IPS-15b (cell line): ENCODE results near the gene QRICH2.
"Not testable (repeated sequence)": the region's sequence is repeated elsewhere in the genome, so short reads cannot be mapped to it uniquely, and the experiment has no call there.

ENCODE experiments used
- H3K27me3 ChIP-seq: one replicate; pipeline ENCODE4 v1.6.1; 2013; ENCODE audit warnings: low read length; ENCODE audit not compliant: control insufficient read depth, insufficient read depth
- H3K36me3 ChIP-seq: one replicate; pipeline ENCODE4 v1.6.1; 2013; ENCODE audit warnings: low read length; ENCODE audit not compliant: control insufficient read depth, insufficient read depth
- H3K4me1 ChIP-seq: one replicate; pipeline ENCODE4 v1.6.1; 2013; ENCODE audit warnings: mild to moderate bottlenecking, low read length; ENCODE audit not compliant: control insufficient read depth, insufficient read depth
- H3K4me3 ChIP-seq: one replicate; pipeline ENCODE4 v1.5.1; 2013; ENCODE audit warnings: low read depth, low read length
- H3K9ac ChIP-seq: one replicate; pipeline ENCODE4 v1.6.1; 2013; ENCODE audit warnings: low read depth, mild to moderate bottlenecking, low read length
- H3K9me3 ChIP-seq: one replicate; pipeline ENCODE4 v1.6.1; 2013; ENCODE audit warnings: mild to moderate bottlenecking, low read length; ENCODE audit not compliant: control insufficient read depth, insufficient read depth

The QRICH2 gene

DNA sequence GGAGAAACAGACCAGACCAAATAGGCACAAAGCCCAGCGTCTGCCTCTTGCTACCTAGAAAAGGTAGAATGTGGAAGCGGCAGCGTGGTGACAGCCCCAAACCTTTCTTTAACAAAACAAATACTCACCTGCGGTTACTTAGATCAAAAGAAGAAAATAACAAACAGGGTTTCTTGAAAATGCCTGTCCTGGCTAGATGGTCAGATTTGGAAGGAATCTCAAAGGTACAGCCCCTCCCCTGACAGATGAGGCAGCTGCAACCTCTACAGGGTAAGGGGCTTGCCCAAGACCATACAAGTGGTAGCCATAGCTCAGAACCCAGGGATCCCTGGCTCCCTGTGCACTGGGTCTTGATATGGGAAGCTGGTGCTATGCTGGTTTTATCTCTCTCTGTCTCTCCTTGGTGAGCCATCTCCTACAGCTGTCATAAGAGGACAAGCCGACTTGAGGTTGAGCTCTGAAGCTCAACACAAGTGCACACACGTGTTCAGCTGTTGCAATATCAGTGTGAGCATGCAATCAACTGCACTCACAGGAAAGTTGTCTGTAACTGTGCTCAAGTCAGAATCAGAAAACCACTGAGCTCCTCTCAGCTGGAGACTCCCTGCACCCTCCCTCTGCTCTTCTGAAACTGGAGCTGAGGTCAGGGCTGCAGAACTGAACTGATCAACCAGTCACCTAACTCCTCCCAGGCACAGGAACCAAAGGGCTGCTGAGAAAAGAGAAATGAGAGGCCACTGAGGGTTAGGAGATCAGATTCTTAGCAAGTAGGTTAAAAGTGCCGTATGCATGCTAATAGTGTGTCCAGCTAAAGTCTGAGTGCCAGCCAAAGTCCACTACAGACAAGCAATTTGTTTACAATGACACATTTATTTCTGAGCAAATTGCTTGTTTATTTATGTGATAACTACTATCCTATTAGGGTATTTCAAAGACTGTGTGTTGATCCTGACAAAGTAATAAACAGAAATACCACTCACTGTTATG lies 61.7 kb downstream of the QRICH2 start:
- Histone ChIP-seq H3K9ac (no peak overlapping the region), H3K4me1 (peaks cover 2% of the 10 kb centered on the region), H3K27me3 (peaks cover 13% of the 10 kb centered on the region), H3K9me3 (no peaks in the 10 kb centered on the region), H3K4me3 (no peak overlapping the region), H3K36me3 (no peaks in the 10 kb centered on the region)

DNA sequence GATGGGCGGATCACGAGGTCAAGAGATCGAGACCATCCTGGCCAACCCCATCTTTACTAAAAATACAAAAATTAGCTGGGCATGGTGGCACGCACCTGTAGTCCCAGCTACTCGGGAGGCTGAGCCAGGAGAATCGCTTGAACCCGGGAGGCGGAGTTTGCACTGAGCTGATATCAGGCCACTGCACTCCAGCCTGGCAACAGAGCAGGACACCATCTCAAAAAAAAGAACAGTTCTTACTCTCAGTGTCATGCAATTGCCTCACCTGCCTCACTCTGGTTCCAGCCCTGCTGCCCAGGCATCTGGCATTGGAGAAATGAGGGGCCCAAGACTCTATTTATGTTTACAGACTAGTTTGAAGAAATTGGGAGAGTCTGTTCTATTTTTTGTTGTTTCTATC lies 63.4 kb downstream of the QRICH2 start:
- H3K4me3 ChIP-seq, H3K4me1 ChIP-seq: not testable (repeated sequence)

DNA sequence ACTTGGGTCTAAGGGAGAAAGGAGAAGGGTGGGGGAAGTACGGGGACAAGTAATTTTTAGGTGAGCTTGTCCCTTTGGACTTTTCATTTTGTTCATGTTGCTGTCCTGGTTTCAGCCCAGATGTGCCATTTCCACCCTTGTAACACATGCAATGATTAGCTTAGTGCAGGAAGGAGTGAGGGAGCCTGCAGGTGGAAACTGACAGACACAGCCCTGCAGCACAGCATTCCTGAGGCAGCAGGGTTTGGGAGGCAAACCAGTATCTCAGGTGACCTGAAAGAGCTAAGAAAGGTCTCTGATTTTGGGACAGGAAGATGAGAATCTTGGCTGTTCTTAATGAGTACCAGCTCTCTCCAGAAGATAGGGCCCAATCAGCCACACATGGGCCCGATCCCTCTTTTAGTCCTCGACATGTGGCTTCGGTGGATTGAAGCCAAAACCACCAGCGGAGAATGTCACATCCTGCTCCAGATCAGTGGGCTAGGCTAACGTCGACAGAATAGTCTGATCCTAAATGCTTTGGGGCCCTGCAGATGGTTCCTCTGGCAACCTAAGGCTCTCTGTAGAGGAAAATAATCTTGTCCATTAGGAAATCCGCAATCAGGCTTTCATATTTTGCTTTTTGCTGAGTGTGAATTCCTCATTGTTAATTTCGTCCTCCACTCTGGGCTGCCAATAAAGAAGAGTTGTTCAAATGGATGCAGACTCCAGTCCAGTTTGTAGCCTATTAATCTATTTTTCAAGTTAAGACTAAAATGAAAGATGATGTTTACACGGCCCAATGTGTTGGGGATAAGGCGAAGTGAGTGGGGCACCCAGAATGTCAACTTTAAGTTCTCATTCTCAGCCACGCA lies 64.0 kb downstream of the QRICH2 start:
- no peaks in the 10 kb centered on the region for H3K36me3 ChIP-seq
- no peaks in the 10 kb centered on the region for H3K9me3 ChIP-seq
- H3K9ac ChIP-seq = no peak overlapping the region
- H3K27me3 ChIP-seq = peaks cover 28% of the 10 kb centered on the region
- H3K4me3 ChIP-seq = no peak overlapping the region
- peaks cover 2% of the 10 kb centered on the region for H3K4me1 ChIP-seq

More for the DNA sequence above, 63.4 kb downstream of the QRICH2 start:
- not testable (repeated sequence) for H3K9me3 ChIP-seq, H3K9ac ChIP-seq, H3K36me3 ChIP-seq
- H3K27me3 ChIP-seq = peaks cover 21% of the 10 kb centered on the region

DNA sequence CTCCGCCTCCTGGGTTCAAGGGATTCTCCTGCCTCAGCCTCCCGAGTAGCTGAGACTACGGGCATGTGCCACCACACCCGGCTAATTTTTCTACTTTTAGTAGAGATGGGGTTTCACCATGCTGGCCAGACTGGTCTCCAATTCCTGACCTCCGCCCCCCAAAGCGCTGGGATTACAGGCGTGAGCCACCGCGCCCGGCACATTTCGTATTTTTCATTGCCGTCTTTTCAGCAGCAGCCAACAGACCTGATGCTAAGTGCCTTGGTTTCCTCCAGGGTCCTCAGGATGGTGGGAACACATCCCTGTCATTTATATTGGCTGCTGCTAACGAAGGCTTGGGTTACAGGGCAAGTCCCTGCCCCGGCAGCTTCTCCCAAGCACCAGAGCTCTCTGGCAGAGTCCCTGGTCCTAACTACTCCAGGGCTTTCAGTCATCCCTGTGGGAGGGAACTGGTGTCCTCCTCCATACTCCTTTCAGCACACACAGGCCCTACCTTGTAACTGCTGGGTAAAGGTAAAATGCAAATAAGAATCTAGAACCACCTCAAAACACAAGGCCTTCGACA lies 66.3 kb downstream of the QRICH2 start:
- peaks cover 45% of the 10 kb centered on the region for H3K27me3 ChIP-seq
- peaks cover 2% of the 10 kb centered on the region for H3K4me1 ChIP-seq
- no peak overlapping the region for H3K4me3 ChIP-seq
- H3K9me3 ChIP-seq = no peaks in the 10 kb centered on the region
- H3K9ac ChIP-seq = no peak overlapping the region
- H3K36me3 ChIP-seq = no peaks in the 10 kb centered on the region

DNA sequence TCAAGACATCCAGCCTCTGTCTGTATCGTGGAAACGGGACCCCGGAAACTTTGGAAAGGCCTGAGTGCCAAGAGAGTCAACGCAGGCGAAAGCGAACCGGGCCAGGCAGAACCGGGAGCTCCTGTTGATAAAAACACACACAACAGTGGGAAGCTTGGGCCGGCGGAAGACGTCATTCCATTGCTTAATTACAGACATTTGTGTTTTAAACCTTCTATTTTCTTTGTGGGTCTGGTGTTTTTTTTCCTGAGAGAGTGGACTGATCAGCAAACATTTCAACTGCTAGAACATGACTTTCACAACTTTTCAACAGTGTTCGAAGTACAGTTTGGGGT lies 66.9 kb downstream of the QRICH2 start:
- H3K36me3 ChIP-seq = no peaks in the 10 kb centered on the region
- H3K9me3 ChIP-seq = no peaks in the 10 kb centered on the region
- peaks cover 45% of the 10 kb centered on the region for H3K27me3 ChIP-seq
- H3K4me1 ChIP-seq = no peaks in the 10 kb centered on the region
- H3K4me3 ChIP-seq = peak overlapping the region; percentile 79
- peak overlapping the region; percentile 50 for H3K9ac ChIP-seq

DNA sequence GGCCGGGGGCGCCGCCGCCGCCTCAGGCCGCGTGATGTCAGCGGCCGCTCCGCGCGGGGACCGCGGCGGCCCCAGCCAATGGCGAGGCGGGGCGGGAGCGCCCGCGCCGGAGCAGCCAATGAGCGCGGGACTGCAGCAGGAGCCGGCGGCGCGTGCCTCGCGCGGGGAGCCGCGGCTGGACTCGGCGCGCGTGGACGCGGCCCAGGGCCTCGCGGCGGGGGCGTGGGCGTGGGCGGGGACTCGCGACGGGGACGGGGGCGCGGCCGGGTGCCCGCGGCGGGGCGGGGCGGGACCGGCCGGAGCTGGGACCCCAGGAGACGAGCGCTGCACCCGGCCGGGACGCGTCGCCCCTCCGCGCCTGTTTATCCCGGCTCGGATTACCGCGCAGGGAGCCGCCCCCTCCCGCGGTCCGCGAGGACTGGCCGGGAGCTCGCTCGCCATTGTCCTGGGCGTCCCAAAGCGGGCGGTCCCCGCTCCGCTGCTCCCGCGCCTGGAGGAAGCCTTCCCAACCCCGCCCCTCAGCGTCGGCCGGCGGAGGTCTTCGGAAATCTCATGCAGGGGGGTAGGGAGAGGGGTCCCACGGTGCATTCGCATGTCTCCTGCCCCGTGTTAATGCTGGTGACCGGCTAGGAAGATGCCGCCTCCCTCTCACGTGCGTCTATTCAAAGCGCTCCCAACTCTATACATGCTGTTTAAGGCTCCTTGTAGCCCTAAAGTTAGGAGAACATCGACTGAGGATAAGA lies 67.4 kb downstream of the QRICH2 start, which contains the start of gene RNF157:
TSS of gene RNF157 (minus strand) at position 33 of the 743 bp plus-strand sequence. CDS start 253 bp downstream, outside the sequence.
- no peaks in the 10 kb centered on the region for H3K9me3 ChIP-seq
- H3K4me3 ChIP-seq = peak within 1 kb of the TSS; percentile 79
- H3K9ac ChIP-seq = peak within 1 kb of the TSS; percentile 50
- H3K27me3 ChIP-seq = peaks cover 45% of the 10 kb centered on the region
- H3K4me1 ChIP-seq = no peaks in the 10 kb centered on the region
- no peaks in the 10 kb centered on the region for H3K36me3 ChIP-seq

DNA sequence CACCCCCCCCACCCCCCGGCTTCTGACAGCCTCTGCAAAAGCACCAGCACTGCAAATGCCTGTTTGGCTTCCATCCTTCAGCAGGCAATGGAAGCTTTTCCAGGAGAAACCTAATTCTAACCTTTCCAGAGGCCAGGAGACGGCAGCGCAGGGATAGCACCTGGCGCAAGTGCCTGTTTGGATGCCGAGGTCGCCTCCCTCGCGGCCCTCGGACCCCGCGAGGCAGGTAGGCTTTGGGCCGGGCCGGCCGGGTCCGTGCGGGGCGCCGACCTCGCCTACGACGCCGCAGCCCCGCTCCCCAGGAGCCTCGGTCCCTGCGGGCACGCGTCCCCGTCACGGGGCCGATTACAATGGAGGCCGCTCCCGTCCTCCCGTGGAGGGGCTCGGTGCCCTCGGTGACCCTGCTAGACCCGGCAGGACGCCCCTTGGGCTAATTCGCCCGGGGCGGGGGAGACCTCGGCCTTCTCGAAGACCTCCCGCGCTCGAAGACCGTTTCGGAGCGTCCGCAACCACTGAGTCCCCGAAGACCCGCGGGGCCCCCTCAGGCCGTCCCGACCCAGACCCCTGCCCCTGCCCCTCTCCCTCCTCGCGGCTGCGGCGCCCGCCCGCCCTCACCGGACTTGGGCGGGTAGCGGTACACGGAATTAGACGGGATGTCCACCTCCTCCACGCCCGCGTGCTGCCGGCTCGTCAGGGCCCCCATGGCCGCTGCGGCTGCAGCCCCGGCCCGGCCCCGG lies 68.4 kb downstream of the QRICH2 start:
- H3K27me3 ChIP-seq = peaks cover 45% of the 10 kb centered on the region
- no peaks in the 10 kb centered on the region for H3K9me3 ChIP-seq
- no peak overlapping the region for H3K9ac ChIP-seq
- H3K36me3 ChIP-seq = no peaks in the 10 kb centered on the region
- H3K4me1 ChIP-seq = no peaks in the 10 kb centered on the region
- H3K4me3 ChIP-seq = peak overlapping the region; percentile 49

DNA sequence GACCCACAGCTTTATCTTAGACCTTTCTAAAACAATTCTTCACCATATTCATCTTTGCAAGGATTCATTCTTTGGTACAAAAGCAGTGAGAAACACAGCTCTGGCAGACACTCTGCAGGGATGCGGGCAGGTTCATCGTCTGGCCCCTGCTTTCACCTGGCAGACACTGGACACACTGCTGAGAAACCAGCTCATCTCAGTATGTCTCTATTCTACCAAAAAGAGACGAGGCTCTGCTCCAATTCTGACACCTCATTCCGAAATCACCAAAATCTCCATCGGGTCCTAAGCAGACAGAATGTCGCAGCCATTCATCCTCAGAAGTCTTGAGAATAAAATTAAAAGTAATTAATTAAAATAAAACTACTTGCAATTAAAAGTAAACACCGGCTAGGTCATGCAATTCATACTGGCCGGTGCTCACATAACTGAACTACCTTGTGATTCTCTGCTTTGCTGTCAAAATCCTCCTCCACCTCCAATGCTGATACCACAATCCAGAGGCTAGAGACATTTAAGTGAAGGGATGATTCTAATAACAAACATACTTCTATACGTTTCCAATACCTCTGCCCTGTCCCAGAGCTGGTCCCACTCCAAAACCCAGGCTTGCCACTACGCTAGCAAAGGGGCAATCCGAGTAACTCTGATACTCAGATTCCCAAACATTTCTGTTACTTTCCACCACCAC lies 69.1 kb downstream of the QRICH2 start:
- no peak overlapping the region for H3K4me3 ChIP-seq
- no peak overlapping the region for H3K9ac ChIP-seq
- H3K36me3 ChIP-seq = no peaks in the 10 kb centered on the region
- H3K4me1 ChIP-seq = no peaks in the 10 kb centered on the region
- H3K27me3 ChIP-seq = peaks cover 45% of the 10 kb centered on the region
- H3K9me3 ChIP-seq = no peaks in the 10 kb centered on the region

DNA sequence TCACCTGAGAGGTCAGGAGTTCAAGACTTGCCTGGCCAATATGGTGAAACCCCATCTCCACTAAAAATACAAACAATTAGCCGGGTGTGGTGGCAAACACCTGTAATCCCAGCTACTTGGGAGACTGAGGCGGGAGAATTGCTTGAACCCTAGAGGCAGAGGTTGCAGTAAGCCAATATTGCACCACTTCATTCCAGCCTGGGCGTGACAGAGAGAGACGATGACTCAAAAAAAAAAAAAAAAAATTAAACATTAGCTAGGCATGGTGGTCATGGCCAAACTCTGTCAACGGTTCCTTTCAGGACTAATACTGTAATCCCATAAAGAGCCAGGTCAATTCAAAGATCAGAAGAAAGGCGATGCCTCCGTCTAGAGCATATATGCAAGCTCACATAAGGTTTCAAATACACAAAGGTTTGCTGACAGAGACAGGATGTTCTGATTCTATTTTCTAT lies 70.2 kb downstream of the QRICH2 start:
- Histone ChIP-seq H3K4me1 (no peaks in the 10 kb centered on the region), H3K9ac (no peak overlapping the region), H3K36me3 (no peaks in the 10 kb centered on the region), H3K27me3 (peaks cover 45% of the 10 kb centered on the region), H3K4me3 (no peak overlapping the region), H3K9me3 (no peaks in the 10 kb centered on the region)

DNA sequence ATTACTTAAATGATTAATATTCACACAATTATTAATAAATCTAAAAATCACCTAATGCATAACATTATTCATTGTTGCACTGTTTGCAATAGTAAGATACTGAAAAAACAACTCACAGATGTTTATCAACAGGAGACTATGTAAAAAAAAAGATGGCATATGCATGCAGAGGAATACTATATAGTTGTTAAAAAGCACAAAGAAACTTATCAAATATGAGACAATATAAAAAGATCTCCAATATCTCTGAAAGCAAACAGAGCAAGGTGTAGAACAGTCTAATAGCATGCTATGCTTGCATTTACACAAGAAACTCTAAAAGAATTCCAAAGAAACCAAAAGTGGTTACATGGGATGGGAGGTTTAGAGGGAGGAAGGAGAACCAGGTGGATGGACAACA lies 71.5 kb downstream of the QRICH2 start:
- no peak overlapping the region for H3K9ac ChIP-seq
- H3K4me1 ChIP-seq = no peaks in the 10 kb centered on the region
- no peak overlapping the region for H3K4me3 ChIP-seq
- no peaks in the 10 kb centered on the region for H3K9me3 ChIP-seq
- H3K27me3 ChIP-seq = peaks cover 34% of the 10 kb centered on the region
- H3K36me3 ChIP-seq = no peaks in the 10 kb centered on the region
